ENCODE data around the gene TINCR.

GRCh38 chr19:5542665-5543064 lies 25.1 kb downstream of the TINCR start:
- TF ChIP-seq CTCF (IDR thresholded peaks at IDR 0.05) (no peak), EP300 (IDR thresholded peaks at IDR 0.05) (no peak)

Measured in ovary (tissue), 3 donors.